ENCODE data around the gene ABCD3. TPM values are rescaled to one million over a fixed set of nuclear protein-coding genes. Genes with fewer than 3 reads are reported as not detected.

ABCD3 gene
- total and polyA plus RNA-seq, 2 donors (not counting 1 experiment from before 2014, with no cell fraction given): 26.4 to 34.0 TPM

DNA sequence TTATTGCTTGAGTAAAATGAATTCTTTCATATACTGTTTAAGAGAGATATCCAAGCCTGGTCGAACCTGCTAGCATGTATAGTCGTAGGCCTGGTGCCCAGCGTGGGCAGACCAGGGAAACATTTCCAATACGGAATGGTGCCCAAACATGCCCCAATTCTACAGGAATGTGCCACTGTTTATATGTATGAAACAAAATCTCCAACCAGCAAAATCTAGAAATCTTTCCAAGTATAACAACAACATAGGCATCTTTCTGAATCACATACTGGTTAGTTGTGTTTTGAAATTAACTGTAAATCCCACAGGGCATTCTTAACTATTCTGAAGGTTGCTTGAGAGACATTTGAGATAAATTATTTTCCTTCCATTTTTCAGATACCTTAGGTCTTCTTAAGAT is 17.0 kb upstream of the ABCD3 start:
- no peak for DNase-seq (ENCODE audit: low read depth in 2 of 2)
- TF ChIP-seq EZH2 (IDR thresholded peaks at IDR 0.05; ENCODE audit: low read length, missing control alignments): no peak
- TF ChIP-seq, protein P1, sequence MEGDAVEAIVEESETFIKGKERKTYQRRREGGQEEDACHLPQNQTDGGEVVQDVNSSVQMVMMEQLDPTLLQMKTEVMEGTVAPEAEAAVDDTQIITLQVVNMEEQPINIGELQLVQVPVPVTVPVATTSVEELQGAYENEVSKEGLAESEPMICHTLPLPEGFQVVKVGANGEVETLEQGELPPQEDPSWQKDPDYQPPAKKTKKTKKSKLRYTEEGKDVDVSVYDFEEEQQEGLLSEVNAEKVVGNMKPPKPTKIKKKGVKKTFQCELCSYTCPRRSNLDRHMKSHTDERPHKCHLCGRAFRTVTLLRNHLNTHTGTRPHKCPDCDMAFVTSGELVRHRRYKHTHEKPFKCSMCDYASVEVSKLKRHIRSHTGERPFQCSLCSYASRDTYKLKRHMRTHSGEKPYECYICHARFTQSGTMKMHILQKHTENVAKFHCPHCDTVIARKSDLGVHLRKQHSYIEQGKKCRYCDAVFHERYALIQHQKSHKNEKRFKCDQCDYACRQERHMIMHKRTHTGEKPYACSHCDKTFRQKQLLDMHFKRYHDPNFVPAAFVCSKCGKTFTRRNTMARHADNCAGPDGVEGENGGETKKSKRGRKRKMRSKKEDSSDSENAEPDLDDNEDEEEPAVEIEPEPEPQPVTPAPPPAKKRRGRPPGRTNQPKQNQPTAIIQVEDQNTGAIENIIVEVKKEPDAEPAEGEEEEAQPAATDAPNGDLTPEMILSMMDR (conservative IDR thresholded peaks at IDR 0.05 in 1 of 2, IDR thresholded peaks at IDR 0.05 in 1 of 2; ENCODE audit: low read depth in 1 of 2, low read length in 2 of 2): no peak
- no peak overlapping the region for H2AFZ ChIP-seq (ENCODE audit: low read length)

DNA sequence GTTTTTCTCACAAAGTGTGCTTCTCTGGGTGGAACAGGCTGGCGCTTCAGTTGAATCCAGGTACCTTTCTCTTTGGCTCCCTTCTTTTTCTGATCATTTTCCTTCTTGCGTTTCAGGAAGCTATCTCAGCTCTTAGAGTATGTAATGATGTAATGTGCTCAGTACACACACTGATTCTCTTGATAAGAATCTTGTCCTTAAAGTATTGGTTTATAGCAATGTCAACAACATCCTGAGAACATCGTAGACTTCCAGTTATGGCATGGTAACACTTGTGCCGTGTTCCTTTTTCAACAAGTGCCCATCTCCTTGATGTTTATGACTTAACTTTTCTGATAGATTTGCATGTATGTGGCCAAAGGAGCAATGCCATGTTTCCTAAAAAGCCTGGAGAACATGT is 11.7 kb upstream of the ABCD3 start:
- no peak overlapping the region for H3K27ac ChIP-seq (ENCODE audit: insufficient read depth, low read length)
- H3K4me3 ChIP-seq (replicated peaks in 1 of 4; ENCODE audit: control extremely low read depth in 1 of 4, insufficient read depth in 1 of 4, low read depth in 3 of 4, low read length in 4 of 4): no peak overlapping the region
- no peak overlapping the region for H3K9ac ChIP-seq (ENCODE audit: insufficient read depth, low read length)
- H3K4me1 ChIP-seq (ENCODE audit: control insufficient read depth, extremely low read depth, insufficient read depth, low read length): no peaks in the 10 kb centered on the region
- no peak overlapping the region for H2AFZ ChIP-seq (ENCODE audit: low read length)
- no peaks in the 10 kb centered on the region for H4K20me1 ChIP-seq (ENCODE audit: control insufficient read depth, extremely low read depth, insufficient read depth, low read length)
- H3K79me2 ChIP-seq (ENCODE audit: control insufficient read depth, insufficient read depth, low read length): no peaks in the 10 kb centered on the region
- peaks cover 2% of the 10 kb centered on the region for H3K27me3 ChIP-seq (ENCODE audit: control insufficient read depth, insufficient read depth, low read length)
- TF ChIP-seq, protein P1 (conservative IDR thresholded peaks at IDR 0.05 in 1 of 2, IDR thresholded peaks at IDR 0.05 in 1 of 2; ENCODE audit: low read depth in 1 of 2, low read length in 2 of 2): no peak
- TF ChIP-seq EZH2 (IDR thresholded peaks at IDR 0.05; ENCODE audit: low read length, missing control alignments): no peak
- H3K36me3 ChIP-seq (ENCODE audit: control insufficient read depth, insufficient read depth, low read length): no peaks in the 10 kb centered on the region
- no peak for DNase-seq (ENCODE audit: low read depth in 2 of 2)
- no peaks in the 10 kb centered on the region for H3K9me3 ChIP-seq (ENCODE audit: control insufficient read depth, insufficient read depth, low read depth, low read length)
- H3K4me2 ChIP-seq (ENCODE audit: extremely low read depth, insufficient read depth, low read length): no peak overlapping the region

More for the DNA sequence above, 17.0 kb upstream of the ABCD3 start:
- H3K36me3 ChIP-seq (ENCODE audit: control insufficient read depth, insufficient read depth, low read length): no peaks in the 10 kb centered on the region
- no peak overlapping the region for H3K27ac ChIP-seq (ENCODE audit: insufficient read depth, low read length)
- H3K79me2 ChIP-seq (ENCODE audit: control insufficient read depth, insufficient read depth, low read length): no peaks in the 10 kb centered on the region
- H3K9ac ChIP-seq (ENCODE audit: insufficient read depth, low read length): no peak overlapping the region
- H3K4me2 ChIP-seq (ENCODE audit: extremely low read depth, insufficient read depth, low read length): no peak overlapping the region
- H3K4me1 ChIP-seq (ENCODE audit: control insufficient read depth, extremely low read depth, insufficient read depth, low read length): no peaks in the 10 kb centered on the region
- no peaks in the 10 kb centered on the region for H4K20me1 ChIP-seq (ENCODE audit: control insufficient read depth, extremely low read depth, insufficient read depth, low read length)
- no peaks in the 10 kb centered on the region for H3K9me3 ChIP-seq (ENCODE audit: control insufficient read depth, insufficient read depth, low read depth, low read length)
- no peaks in the 10 kb centered on the region for H3K27me3 ChIP-seq (ENCODE audit: control insufficient read depth, insufficient read depth, low read length)
- H3K4me3 ChIP-seq (replicated peaks in 1 of 4; ENCODE audit: control extremely low read depth in 1 of 4, insufficient read depth in 1 of 4, low read depth in 3 of 4, low read length in 4 of 4): no peak overlapping the region

DNA sequence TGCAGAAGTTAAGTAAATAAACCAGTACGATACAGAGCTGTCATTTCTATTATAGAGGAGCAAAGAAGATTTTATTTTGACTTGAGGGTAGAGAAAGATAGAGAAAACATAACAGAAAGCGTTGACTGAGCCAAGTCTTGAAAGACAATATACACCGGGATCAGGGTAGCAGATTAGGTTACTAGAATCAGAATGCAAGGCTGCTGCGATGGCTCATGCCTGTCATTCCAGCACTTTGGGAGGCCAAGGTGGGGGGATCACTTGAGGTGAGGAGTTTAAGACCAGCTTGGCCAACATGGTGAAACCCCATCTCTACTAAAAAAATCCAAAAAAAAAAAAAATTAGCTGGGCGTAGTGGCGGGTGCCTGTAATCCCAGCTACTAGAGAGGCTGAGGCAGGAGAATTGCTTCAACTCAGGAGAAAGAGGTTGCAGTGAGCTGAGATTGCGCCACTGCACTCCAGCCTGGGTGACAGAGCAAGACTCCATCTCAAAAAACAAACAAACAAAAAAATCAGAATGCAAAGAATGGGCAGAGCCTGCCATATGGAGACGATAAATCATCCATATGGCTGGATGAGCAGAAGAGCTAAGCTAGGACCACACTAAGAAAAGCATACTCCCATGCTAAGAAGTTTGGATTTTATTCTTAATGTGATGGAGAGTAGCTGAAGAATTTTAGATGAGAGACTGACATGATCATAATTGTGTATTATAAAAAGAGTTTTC is 9.9 kb upstream of the ABCD3 start:
- Histone ChIP-seq H3K9me3 (ENCODE audit: control insufficient read depth, insufficient read depth, low read depth, low read length) (no peaks in the 10 kb centered on the region), H4K20me1 (ENCODE audit: control insufficient read depth, extremely low read depth, insufficient read depth, low read length) (no peaks in the 10 kb centered on the region), H3K36me3 (ENCODE audit: control insufficient read depth, insufficient read depth, low read length) (no peaks in the 10 kb centered on the region), H3K9ac (ENCODE audit: insufficient read depth, low read length) (no peak overlapping the region), H3K27ac (ENCODE audit: insufficient read depth, low read length) (no peak overlapping the region), H2AFZ (ENCODE audit: low read length) (no peak overlapping the region), H3K4me3 (replicated peaks in 1 of 4; ENCODE audit: control extremely low read depth in 1 of 4, insufficient read depth in 1 of 4, low read depth in 3 of 4, low read length in 4 of 4) (no peak overlapping the region), H3K4me1 (ENCODE audit: control insufficient read depth, extremely low read depth, insufficient read depth, low read length) (no peaks in the 10 kb centered on the region), H3K79me2 (ENCODE audit: control insufficient read depth, insufficient read depth, low read length) (no peaks in the 10 kb centered on the region), H3K27me3 (ENCODE audit: control insufficient read depth, insufficient read depth, low read length) (peaks cover 2% of the 10 kb centered on the region), H3K4me2 (ENCODE audit: extremely low read depth, insufficient read depth, low read length) (no peak overlapping the region)
- TF ChIP-seq, protein P1 (conservative IDR thresholded peaks at IDR 0.05 in 1 of 2, IDR thresholded peaks at IDR 0.05 in 1 of 2; ENCODE audit: low read depth in 1 of 2, low read length in 2 of 2): no peak
- TF ChIP-seq EZH2 (IDR thresholded peaks at IDR 0.05; ENCODE audit: low read length, missing control alignments): no peak
- peak in 1 of 2 donors; percentile 18 for DNase-seq (ENCODE audit: low read depth in 2 of 2)

Data from fibroblast of lung (primary cell).